ENCODE data around the gene SLC43A3. TPM values are rescaled to one million over a fixed set of nuclear protein-coding genes. Genes with fewer than 3 reads are reported as not detected.

SLC43A3 gene
- total and polyA plus RNA-seq, 9 of the 15 experiments (the other 6 are each of a cell fraction or from before 2014, with no cell fraction given) = 63.7 to 281 (median 139) TPM

DNA sequence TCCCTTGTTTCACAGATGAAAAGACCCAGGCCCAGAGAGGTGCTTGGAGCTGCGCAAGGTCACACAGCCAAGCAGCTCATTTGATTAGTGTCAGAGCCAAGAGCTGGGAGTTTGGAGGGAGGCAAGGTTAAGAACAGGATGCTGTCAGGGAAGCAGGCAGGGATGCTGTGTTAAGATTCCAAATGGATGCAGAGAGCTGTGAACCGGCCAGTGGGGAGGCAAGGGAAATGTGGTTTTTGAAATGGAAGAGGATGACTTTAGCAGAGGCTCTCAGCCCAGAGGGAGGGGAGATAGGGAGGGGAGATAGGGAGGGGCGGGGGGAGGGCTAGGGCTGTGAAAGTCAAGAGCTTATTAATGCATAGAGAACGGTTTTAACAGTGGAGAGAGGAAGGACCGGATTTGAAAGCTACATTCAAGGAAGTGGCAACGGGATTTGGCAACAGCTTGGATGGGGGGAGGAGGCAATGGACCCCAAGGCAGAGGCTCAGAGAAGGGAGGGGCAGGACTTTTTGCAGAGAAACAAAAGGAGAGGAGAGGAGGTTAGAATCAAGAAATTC lies 46.4 kb upstream of the SLC43A3 start (continued):
- TF ChIP-seq HDAC2 (IDR thresholded peaks at IDR 0.05) (0 out of 2 replicates have a peak, but pooled peaks have one; percentile 22), CBX1 (IDR thresholded peaks at IDR 0.05; ENCODE audit: low read depth) (peak; percentile 56; the same call in 1 of the 2 replicates), HNRNPUL1 (IDR thresholded peaks at IDR 0.05; ENCODE audit: low read length) (no peak), ZBTB8A (IDR thresholded peaks at IDR 0.05; ENCODE audit: partially characterized antibody) (no peak), DPF2 (IDR thresholded peaks at IDR 0.05) (0 out of 2 replicates have a peak, but pooled peaks have one; percentile 21), SMARCA5 (IDR thresholded peaks at IDR 0.05) (peak; percentile 77)

DNA sequence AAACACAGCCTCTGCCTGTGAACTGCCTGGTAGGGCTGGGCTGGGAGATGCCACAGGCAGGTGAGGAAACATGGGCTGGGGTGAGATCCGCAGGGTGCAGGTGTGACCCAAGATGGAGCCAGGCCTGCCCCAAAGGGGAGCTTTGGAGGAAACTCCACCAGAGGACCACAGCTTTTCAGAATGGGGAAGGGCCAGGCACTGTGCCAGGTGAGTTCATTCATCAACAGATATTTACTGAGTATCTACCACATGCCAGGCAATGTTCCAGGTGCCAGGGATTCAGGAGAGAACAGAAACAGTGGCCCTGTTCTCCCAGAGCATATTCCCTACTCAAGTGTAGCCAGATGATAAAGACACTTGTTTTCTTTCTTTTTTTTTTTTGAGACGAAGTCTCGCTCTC lies 44.6 kb upstream of the SLC43A3 start:
- no peak overlapping the region for H3K4me2 ChIP-seq (ENCODE audit: insufficient read depth, low read length)
- ChIA-PET POLR2A (no interaction called here), CTCF (ENCODE audit: low intra/inter-chr PET ratio) (no interaction called here)
- WGBS (ENCODE audit: insufficient coverage, low coverage, missing lambda C conversion rate) = 53% methylated on average over 2 of the region's 3 CpGs
- no peaks in the 10 kb centered on the region for H3K9me1 ChIP-seq (ENCODE audit: control insufficient read depth, insufficient read depth, low read length)
- no peaks in the 10 kb centered on the region for H3K9me3 ChIP-seq (replicated peaks; ENCODE audit: control insufficient read depth, insufficient read depth, low read depth, low read length)
- H4K20me1 ChIP-seq (replicated peaks; ENCODE audit: control insufficient read depth, insufficient read depth, low read length) = no peaks in the 10 kb centered on the region; the same call in 1 of the 2 replicates
- in situ Hi-C loops (cut with MboI) (no loop called here), intact Hi-C loops (cut with micrococcal nuclease) (no loop called here)
- peaks cover 3% of the 10 kb centered on the region; the same call in 1 of the 3 replicates for H3K36me3 ChIP-seq (ENCODE audit: control insufficient read depth, insufficient read depth, low read length)
- peaks cover 23 to 29% of the 10 kb centered on the region in 2 experiments for H3K4me1 ChIP-seq (replicated peaks in 1 of 2; ENCODE audit: control insufficient read depth in 2 of 2, insufficient read depth in 2 of 2, low read length in 2 of 2)
- no peaks in the 10 kb centered on the region for H3K79me2 ChIP-seq (ENCODE audit: control insufficient read depth, insufficient read depth, low read length)
- FAIRE-seq = no peak
- no peak overlapping the region for H2AFZ ChIP-seq (ENCODE audit: low read depth, low read length)
- ATAC-seq = no peak
- 0 out of 4 replicates have a peak overlapping the region, but pooled peaks of 1 of the 2 experiments have one; percentile 20 for H3K9ac ChIP-seq (ENCODE audit: insufficient read depth in 1 of 2, low read depth in 2 of 2, low read length in 2 of 2)
- no TSS peak for BruUV-seq (replicated peaks)
- no peaks in the 10 kb centered on the region for H3K27me3 ChIP-seq (ENCODE audit: control insufficient read depth in 2 of 2, insufficient read depth in 2 of 2, low read length in 2 of 2)
- no peak overlapping the region for H3K4me3 ChIP-seq
- DNase-seq (ENCODE audit: extremely low read depth in 1 of 4, low spot score in 3 of 4) = no peak
- no peak overlapping the region for H3K27ac ChIP-seq (ENCODE audit: extremely low read depth, low read depth, low read length)
- TF ChIP-seq, protein P1, sequence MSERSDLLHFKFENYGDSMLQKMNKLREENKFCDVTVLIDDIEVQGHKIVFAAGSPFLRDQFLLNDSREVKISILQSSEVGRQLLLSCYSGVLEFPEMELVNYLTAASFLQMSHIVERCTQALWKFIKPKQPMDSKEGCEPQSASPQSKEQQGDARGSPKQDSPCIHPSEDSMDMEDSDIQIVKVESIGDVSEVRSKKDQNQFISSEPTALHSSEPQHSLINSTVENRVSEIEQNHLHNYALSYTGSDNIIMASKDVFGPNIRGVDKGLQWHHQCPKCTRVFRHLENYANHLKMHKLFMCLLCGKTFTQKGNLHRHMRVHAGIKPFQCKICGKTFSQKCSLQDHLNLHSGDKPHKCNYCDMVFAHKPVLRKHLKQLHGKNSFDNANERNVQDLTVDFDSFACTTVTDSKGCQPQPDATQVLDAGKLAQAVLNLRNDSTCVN (CRISPR knock-in tag; IDR thresholded peaks at IDR 0.05) = no peak
- TF ChIP-seq ZNF146 (CRISPR knock-in tag; IDR thresholded peaks at IDR 0.05; ENCODE audit: unreplicated experiment) (no peak), XRCC4 (IDR thresholded peaks at IDR 0.05; ENCODE audit: extremely low read depth, insufficient read depth, insufficient read length) (no peak), SAFB2 (IDR thresholded peaks at IDR 0.05; ENCODE audit: borderline replicate concordance, low read depth, low read length, severe bottlenecking) (no peak), U2AF1 (optimal IDR thresholded peaks at IDR 0.05; ENCODE audit: low read depth, low read length) (no peak), FOXK1 (CRISPR knock-in tag; IDR thresholded peaks at IDR 0.05; ENCODE audit: borderline replicate concordance) (no peak), CHD4 (IDR thresholded peaks at IDR 0.05; ENCODE audit: insufficient read depth, insufficient replicate concordance, low read depth, low read length, poor library complexity, severe bottlenecking) (no peak), TAF1 (IDR thresholded peaks at IDR 0.05; ENCODE audit: control insufficient read depth, extremely low read depth, insufficient read depth, low read length, severe bottlenecking) (no peak), IFI16 (CRISPR knock-in tag; IDR thresholded peaks at IDR 0.05) (no peak)
- TF ChIP-seq, protein P2, sequence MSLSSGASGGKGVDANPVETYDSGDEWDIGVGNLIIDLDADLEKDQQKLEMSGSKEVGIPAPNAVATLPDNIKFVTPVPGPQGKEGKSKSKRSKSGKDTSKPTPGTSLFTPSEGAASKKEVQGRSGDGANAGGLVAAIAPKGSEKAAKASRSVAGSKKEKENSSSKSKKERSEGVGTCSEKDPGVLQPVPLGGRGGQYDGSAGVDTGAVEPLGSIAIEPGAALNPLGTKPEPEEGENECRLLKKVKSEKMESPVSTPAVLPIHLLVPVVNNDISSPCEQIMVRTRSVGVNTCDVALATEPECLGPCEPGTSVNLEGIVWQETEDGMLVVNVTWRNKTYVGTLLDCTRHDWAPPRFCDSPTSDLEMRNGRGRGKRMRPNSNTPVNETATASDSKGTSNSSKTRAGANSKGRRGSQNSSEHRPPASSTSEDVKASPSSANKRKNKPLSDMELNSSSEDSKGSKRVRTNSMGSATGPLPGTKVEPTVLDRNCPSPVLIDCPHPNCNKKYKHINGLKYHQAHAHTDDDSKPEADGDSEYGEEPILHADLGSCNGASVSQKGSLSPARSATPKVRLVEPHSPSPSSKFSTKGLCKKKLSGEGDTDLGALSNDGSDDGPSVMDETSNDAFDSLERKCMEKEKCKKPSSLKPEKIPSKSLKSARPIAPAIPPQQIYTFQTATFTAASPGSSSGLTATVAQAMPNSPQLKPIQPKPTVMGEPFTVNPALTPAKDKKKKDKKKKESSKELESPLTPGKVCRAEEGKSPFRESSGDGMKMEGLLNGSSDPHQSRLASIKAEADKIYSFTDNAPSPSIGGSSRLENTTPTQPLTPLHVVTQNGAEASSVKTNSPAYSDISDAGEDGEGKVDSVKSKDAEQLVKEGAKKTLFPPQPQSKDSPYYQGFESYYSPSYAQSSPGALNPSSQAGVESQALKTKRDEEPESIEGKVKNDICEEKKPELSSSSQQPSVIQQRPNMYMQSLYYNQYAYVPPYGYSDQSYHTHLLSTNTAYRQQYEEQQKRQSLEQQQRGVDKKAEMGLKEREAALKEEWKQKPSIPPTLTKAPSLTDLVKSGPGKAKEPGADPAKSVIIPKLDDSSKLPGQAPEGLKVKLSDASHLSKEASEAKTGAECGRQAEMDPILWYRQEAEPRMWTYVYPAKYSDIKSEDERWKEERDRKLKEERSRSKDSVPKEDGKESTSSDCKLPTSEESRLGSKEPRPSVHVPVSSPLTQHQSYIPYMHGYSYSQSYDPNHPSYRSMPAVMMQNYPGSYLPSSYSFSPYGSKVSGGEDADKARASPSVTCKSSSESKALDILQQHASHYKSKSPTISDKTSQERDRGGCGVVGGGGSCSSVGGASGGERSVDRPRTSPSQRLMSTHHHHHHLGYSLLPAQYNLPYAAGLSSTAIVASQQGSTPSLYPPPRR (CRISPR knock-in tag; IDR thresholded peaks at IDR 0.05; ENCODE audit: borderline replicate concordance) = no peak

All from K562 (cell line).